OCI-LY3 (cell line): Measurements from ENCODE around the gene CSTF3.

Source experiments
- EZH2phosphoT487 ChIP-seq: fragments of 200-600 bp; shearing (Covaris generic); IDR thresholded peaks from 2 replicates; pipeline ENCODE4 v1.6.1; 2018; ENCODE audit warnings: antibody characterized with exemption, mixed run types, low read depth
- TF ChIP-seq, protein P1 (sequence below): fragments of 200-600, 300-600 bp; sonication (generic); IDR thresholded peaks from 2 replicates; pipeline ENCODE4 v1.5.1; 2014; ENCODE audit warnings: antibody characterized with exemption, low read length, low read depth

DNA sequence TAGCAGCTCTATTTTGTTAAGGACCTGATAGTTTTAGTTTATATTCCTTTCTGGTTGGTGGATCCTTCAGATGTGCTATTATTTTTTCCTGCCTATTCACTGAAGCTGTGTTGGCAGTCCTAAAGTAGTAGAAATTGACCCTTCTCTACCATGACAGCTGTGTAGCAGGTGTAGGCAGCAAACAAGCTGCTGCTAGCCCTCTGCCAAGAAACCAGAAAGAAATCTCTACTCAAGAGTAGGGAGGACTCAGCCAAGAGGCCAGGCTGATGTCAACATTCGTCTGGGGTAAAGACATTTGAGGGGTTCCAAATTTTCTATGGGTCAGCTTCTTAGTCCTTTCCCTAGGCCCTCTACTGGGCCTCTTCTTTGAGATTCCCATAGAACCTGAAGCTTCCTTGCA is 51.2 kb downstream of the CSTF3 start:
- no peak for TF ChIP-seq EZH2phosphoT487
- TF ChIP-seq, protein P1, sequence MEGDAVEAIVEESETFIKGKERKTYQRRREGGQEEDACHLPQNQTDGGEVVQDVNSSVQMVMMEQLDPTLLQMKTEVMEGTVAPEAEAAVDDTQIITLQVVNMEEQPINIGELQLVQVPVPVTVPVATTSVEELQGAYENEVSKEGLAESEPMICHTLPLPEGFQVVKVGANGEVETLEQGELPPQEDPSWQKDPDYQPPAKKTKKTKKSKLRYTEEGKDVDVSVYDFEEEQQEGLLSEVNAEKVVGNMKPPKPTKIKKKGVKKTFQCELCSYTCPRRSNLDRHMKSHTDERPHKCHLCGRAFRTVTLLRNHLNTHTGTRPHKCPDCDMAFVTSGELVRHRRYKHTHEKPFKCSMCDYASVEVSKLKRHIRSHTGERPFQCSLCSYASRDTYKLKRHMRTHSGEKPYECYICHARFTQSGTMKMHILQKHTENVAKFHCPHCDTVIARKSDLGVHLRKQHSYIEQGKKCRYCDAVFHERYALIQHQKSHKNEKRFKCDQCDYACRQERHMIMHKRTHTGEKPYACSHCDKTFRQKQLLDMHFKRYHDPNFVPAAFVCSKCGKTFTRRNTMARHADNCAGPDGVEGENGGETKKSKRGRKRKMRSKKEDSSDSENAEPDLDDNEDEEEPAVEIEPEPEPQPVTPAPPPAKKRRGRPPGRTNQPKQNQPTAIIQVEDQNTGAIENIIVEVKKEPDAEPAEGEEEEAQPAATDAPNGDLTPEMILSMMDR = no peak
